ENCODE data around the gene ACSM6.

Gene ACSM6

DNA sequence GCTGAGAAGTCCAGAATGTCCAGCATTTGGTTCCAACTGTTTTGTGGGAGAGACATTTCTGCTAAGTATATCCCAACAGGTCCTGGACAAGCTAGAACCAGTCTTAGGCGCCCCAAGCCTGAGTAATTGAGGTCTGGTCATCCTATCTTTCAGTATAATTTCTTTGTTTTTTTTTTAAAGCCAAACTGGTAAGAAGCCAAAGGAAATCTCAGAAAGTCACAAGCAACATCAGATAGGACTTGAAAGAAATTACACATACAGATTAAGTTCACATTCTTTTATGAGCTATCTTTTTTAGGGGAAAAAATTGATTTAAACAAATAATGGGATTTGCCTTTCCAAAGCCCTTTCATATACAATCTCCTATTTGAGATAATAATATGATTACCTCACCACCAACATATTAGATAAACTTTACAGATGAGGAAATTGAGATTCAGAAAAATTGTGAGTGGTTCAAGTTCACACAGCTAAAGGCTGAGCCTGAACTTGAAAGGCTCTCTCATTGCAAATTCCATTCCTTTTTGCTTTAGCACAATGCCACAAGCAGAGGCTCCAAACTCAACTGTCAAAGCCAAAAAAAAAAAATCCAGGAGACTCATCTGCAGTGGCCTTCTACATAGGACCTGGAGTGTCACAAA lies 81.8 kb downstream of the ACSM6 start:
- DNase-seq, result no peak

DNA sequence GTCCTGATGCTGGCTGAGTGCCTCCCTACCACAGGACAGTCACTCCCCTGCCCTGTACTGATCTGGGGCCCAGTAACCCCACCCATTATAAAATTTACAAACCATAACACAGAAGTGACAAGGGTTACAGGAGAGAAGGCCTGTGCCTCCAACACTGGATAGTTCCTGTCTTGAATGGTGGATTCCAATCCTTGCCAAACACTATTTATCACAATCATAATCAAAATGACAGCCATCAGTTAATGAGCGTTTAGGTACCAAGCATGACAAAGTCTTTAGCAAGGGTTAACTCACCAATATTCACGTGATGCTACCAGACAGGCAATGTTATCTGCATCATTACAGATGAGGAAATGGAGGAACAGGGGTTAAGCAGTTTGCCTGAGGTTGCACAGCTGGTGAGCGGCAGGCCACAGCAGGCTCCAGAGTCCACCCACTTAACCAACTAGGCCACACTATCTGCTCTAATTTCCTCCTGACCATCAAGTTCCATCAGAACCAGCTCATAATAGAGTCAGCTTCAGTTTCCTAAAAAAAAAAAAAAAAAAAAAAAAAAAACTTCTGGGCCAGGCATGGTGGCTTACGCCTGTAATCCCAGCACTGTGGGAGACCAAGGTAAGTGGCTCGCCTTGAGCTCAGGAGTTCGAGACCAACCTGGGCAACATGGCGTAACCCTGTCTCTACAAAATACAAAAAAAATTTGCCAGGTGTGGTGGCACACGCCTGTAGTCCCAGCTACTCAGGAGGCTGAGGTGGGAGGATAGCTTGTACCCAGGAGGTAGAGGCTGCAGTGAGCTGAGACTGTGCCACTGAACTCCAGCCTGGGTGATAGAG lies 82.5 kb downstream of the ACSM6 start:
- no peak for DNase-seq

DNA sequence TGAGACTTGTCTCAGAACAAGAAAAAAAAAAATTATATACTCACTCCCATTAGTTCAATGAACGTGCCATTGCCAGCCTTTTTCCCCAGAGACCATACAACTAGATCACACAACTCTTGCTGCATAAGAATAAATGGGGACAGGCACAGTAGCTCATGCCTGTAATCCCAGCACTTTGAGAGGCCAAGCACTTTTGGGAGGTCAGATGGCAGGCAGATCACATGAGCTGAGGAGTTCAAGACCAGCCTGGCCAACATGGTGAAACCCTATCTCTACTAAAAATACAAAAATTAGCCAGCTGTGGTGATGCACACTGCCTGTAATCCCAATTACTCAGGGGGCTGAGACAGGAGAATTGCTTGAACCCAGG lies 83.1 kb downstream of the ACSM6 start:
- no peak for DNase-seq

DNA sequence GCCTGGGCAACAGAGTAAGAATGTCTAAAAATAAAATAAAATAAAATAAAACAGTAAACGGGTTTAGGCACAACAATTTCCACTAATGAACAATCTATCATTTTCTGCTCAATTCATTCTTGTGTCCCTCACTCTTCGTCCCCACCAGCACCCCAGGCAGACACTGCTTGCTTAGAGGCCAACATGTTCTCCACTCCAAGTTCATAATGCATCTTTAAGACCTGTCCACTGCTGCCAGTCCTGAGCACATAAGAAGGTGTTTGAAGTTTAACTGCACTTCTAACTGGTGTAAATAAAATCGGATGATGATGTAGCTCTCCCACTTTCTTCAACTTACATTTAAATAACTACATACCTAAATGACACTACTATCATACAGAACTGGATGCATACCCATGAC lies 83.6 kb downstream of the ACSM6 start:
- DNase-seq, result no peak
